ENCODE data around the gene ZNF592. TPM values are rescaled to one million over a fixed set of nuclear protein-coding genes. Genes with fewer than 3 reads are reported as not detected.

Gene ZNF592
- total and polyA plus RNA-seq, 9 of the 15 experiments (the other 6 are each of a cell fraction or from before 2014, with no cell fraction given): 0.88 to 23.8 (median 7.4) TPM

GRCh38 chr15:84785053-84785452 is 36.7 kb downstream of the ZNF592 start (continued):
- TF ChIP-seq TCF7 (IDR thresholded peaks at IDR 0.05; ENCODE audit: borderline replicate concordance): no peak
- TF ChIP-seq LCOR (CRISPR knock-in tag; IDR thresholded peaks at IDR 0.05): no peak
- no peak for TF ChIP-seq ZBTB43 (CRISPR knock-in tag; IDR thresholded peaks at IDR 0.05)
- TF ChIP-seq E2F6 (IDR thresholded peaks at IDR 0.05; ENCODE audit: borderline replicate concordance in 1 of 2, extremely low read depth in 1 of 2, insufficient read depth in 1 of 2, insufficient read length in 1 of 2, low read depth in 1 of 2, low read length in 1 of 2, poor library complexity in 1 of 2, severe bottlenecking in 1 of 2): peak in 1 of 2 experiments; percentile 17
- no peak for TF ChIP-seq KAT2B (IDR thresholded peaks at IDR 0.05; ENCODE audit: low read depth, low read length)
- no peak for TF ChIP-seq GATA2 (CRISPR knock-in tag; IDR thresholded peaks at IDR 0.05)
- no peak for TF ChIP-seq NR2F6 (CRISPR knock-in tag; IDR thresholded peaks at IDR 0.05)
- TF ChIP-seq SIN3A (IDR thresholded peaks at IDR 0.05; ENCODE audit: borderline replicate concordance in 2 of 2, control insufficient read depth in 1 of 2, low read depth in 2 of 2, low read length in 2 of 2): no peak
- TF ChIP-seq ZSCAN29 (IDR thresholded peaks at IDR 0.05): no peak
- TF ChIP-seq ARID3B (CRISPR knock-in tag; IDR thresholded peaks at IDR 0.05; ENCODE audit: borderline replicate concordance): no peak
- no peak for TF ChIP-seq MAZ (CRISPR knock-in tag; conservative IDR thresholded peaks at IDR 0.05 in 1 of 2, IDR thresholded peaks at IDR 0.05 in 1 of 2)
- TF ChIP-seq ZNF274 (IDR thresholded peaks at IDR 0.05; ENCODE audit: borderline replicate concordance, low read depth, low read length): no peak
- TF ChIP-seq ZNF134 (CRISPR knock-in tag; conservative IDR thresholded peaks at IDR 0.05): no peak
- TF ChIP-seq TBP (optimal IDR thresholded peaks at IDR 0.05; ENCODE audit: low read depth, low read length): no peak
- TF ChIP-seq JUNB (CRISPR knock-in tag; conservative IDR thresholded peaks at IDR 0.05): no peak
- TF ChIP-seq GABPB2 (CRISPR knock-in tag; conservative IDR thresholded peaks at IDR 0.05): no peak
- no peak for TF ChIP-seq GTF2A2 (tag; IDR thresholded peaks at IDR 0.05)
- no peak for TF ChIP-seq ZNF165 (CRISPR knock-in tag; IDR thresholded peaks at IDR 0.05; ENCODE audit: borderline replicate concordance)
- no peak for TF ChIP-seq ZNF699 (CRISPR knock-in tag; IDR thresholded peaks at IDR 0.05; ENCODE audit: insufficient replicate concordance)
- TF ChIP-seq SNRNP70 (optimal IDR thresholded peaks at IDR 0.05; ENCODE audit: low read depth, low read length): no peak
- no peak for TF ChIP-seq PML (IDR thresholded peaks at IDR 0.05; ENCODE audit: low read length)
- no peak for TF ChIP-seq MCM2 (IDR thresholded peaks at IDR 0.05; ENCODE audit: low read depth)
- TF ChIP-seq PTBP1 (IDR thresholded peaks at IDR 0.05; ENCODE audit: low read depth, low read length): no peak
- TF ChIP-seq FOXP4 (CRISPR knock-in tag; IDR thresholded peaks at IDR 0.05; ENCODE audit: borderline replicate concordance): no peak
- no peak for TF ChIP-seq CBX5 (IDR thresholded peaks at IDR 0.05; ENCODE audit: borderline replicate concordance, low read depth)

Measured in K562 (cell line).